ENCODE data around the gene ZNF691. TPM values are rescaled to one million over a fixed set of nuclear protein-coding genes. Genes with fewer than 3 reads are reported as not detected.

Gene ZNF691
- total RNA-seq, 4 donors from 2014 or later = 10.0 to 14.2 (median 12.7) TPM

DNA sequence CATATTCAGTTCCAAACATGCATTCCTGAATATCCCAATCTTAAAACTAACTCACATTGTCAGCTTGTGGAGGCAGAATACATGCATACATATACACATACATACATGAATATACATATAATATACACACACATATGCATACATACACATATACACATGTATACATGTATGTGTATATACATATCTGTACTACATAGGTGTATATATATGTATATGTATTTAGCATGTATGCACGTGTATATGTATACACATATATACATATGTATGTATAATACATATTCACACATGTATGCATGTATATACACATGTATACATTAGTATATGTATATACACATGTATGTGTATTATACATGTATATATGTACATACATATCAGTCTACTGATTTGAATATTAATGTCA, 1.2 kb upstream of the ZNF691 start:
- 58% methylated on average over 1 of the region's 1 CpG for WGBS
- intact Hi-C loops (cut with DNase I) = loop anchor here (10.0 kb wide), 2 partner anchors 80 to 190 kb away; partner anchors contain the start of genes C1orf50, P3H1 and PPIH
- Histone ChIP-seq H3K4me3 (peak overlapping the region in 1 of 4 donors; percentile 74), H3K36me3 (peaks cover 0 to 38% (median 13%) of the 10 kb centered on the region in 4 donors), H3K9me3 (no peaks in the 10 kb centered on the region), H3K27me3 (no peaks in the 10 kb centered on the region), H3K27ac (replicated peaks in 1 of 4) (no peak overlapping the region), H3K4me1 (peaks cover 15 to 24% (median 18%) of the 10 kb centered on the region in 4 donors)
- no peak for DNase-seq (ENCODE audit: extremely low spot score)
- TF ChIP-seq POLR2AphosphoS5 (IDR thresholded peaks at IDR 0.05) (no peak), POLR2A (IDR thresholded peaks at IDR 0.05; ENCODE audit: low read depth) (no peak), EP300 (IDR thresholded peaks at IDR 0.05) (no peak)
- TF ChIP-seq, protein P1, sequence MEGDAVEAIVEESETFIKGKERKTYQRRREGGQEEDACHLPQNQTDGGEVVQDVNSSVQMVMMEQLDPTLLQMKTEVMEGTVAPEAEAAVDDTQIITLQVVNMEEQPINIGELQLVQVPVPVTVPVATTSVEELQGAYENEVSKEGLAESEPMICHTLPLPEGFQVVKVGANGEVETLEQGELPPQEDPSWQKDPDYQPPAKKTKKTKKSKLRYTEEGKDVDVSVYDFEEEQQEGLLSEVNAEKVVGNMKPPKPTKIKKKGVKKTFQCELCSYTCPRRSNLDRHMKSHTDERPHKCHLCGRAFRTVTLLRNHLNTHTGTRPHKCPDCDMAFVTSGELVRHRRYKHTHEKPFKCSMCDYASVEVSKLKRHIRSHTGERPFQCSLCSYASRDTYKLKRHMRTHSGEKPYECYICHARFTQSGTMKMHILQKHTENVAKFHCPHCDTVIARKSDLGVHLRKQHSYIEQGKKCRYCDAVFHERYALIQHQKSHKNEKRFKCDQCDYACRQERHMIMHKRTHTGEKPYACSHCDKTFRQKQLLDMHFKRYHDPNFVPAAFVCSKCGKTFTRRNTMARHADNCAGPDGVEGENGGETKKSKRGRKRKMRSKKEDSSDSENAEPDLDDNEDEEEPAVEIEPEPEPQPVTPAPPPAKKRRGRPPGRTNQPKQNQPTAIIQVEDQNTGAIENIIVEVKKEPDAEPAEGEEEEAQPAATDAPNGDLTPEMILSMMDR (IDR thresholded peaks at IDR 0.05) = no peak

DNA sequence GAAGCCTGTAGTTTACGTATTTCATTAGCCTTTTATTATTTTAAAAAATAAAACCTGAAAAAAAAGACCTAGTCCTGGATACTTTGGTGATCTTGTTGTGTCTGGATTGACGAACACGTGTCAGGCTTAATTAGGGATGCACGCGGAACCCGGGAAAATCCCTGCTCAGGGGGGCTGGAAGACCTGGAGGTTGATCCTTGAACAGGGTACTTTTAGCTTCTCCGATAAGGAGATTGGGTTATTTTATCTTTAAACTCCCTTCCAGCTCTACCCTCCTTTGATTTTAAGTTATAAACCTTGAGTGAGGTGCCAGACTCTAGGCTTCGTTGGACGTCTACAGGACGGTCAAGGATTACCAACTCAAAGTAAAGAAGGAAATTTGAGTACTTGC, 552 bp upstream of the ZNF691 start:
- TF ChIP-seq EP300 (IDR thresholded peaks at IDR 0.05) (no peak), POLR2A (IDR thresholded peaks at IDR 0.05; ENCODE audit: low read depth) (no peak), POLR2AphosphoS5 (IDR thresholded peaks at IDR 0.05) (no peak)
- TF ChIP-seq, protein P1 (IDR thresholded peaks at IDR 0.05) = no peak
- H3K27me3 ChIP-seq = no peaks in the 10 kb centered on the region
- peaks cover 15 to 24% (median 18%) of the 10 kb centered on the region in 4 donors for H3K4me1 ChIP-seq
- H3K9me3 ChIP-seq = no peaks in the 10 kb centered on the region
- 6% methylated on average over 10 of the region's 10 CpGs for WGBS
- no peak for DNase-seq (ENCODE audit: extremely low spot score)
- H3K4me3 ChIP-seq = peak overlapping the region; percentile 68 to 97 (median 82)
- peak overlapping the region; percentile 37 to 84 (median 82) for H3K27ac ChIP-seq (replicated peaks in 1 of 4)
- intact Hi-C loops (cut with DNase I) = loop anchor here (2.0 to 10.0 kb wide), 3 partner anchors 29 to 191 kb away; partner anchors contain the start of genes C1orf50, ERMAP, P3H1 and PPIH
- H3K36me3 ChIP-seq = peaks cover 0 to 42% (median 18%) of the 10 kb centered on the region in 4 donors

DNA sequence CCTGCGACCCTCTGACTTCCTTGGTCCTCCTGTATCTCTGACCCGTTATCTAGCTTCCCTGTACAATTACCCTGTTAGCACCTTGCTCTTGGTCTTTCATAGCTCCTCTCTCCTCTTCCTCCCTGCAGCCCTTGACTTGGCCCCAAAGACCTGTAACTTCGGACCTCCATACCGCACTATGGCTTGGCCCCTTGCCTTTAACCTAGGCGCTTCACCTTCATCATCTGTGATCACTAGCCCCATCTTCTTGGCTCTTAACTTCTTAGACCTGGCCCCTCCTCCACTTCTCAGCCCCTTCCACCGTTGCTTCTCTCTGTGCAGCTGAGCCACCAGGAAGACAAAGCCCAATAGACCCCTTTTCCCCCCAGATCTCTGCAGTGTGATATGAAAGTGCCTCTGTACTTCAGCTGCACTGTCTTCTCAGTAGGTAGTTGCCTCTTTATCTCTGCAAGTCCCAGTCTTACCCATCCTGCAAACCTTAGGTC, 740 bp downstream of the ZNF691 start:
- H3K4me3 ChIP-seq = peak overlapping the region; percentile 68 to 97 (median 82)
- H3K27me3 ChIP-seq = no peaks in the 10 kb centered on the region
- peaks cover 15 to 24% (median 18%) of the 10 kb centered on the region in 4 donors for H3K4me1 ChIP-seq
- WGBS = 6% methylated on average over 6 of the region's 6 CpGs
- TF ChIP-seq POLR2AphosphoS5 (IDR thresholded peaks at IDR 0.05) (no peak), POLR2A (IDR thresholded peaks at IDR 0.05; ENCODE audit: low read depth) (no peak), EP300 (IDR thresholded peaks at IDR 0.05) (no peak)
- TF ChIP-seq, protein P1 (IDR thresholded peaks at IDR 0.05) = no peak
- H3K27ac ChIP-seq (replicated peaks in 1 of 4) = peak overlapping the region; percentile 74 to 84 (median 82)
- peaks cover 8 to 42% (median 29%) of the 10 kb centered on the region in 4 donors for H3K36me3 ChIP-seq
- H3K9me3 ChIP-seq = no peaks in the 10 kb centered on the region
- DNase-seq (ENCODE audit: extremely low spot score) = no peak
- intact Hi-C loops (cut with DNase I) = loop anchor here (2.0 to 10.0 kb wide), 3 partner anchors 30 to 192 kb away; partner anchors contain the start of genes C1orf50, ERMAP, P3H1 and PPIH

DNA sequence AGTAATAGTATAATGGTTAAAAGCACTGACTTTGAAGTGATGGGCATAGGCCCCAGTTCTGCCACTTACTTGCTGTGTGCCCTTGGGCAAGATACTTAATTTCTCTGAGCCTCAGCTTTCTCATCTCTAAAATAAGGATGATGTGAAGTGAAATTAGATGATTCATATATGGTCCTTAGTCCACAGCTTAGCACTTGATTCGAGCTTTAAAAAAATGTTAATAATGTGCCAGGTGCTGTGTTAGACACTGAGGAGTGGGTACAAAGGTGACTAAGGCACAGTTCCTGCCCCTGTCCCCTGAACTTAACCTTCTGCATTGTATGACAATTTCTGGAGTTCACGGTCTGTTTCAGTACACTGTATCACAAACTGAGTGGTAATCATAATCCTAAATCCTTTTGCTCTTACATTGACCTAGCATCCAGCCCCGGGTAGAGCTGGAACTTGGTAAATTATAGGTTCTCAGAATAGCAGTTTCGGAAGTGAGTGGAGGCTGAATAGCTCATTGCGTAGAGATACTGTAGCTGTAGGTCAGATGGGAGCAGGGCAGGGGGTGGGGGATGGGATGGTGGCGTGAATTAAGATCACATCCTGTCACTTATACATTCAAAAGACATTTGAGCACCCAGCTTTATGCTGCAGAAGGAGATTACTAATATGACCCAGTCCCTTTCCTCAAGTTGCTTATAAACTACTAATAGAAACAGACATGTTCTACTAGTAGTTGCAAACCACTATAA, 1.5 kb downstream of the ZNF691 start:
- peak overlapping the region in 1 of 4 donors; percentile 97 for H3K4me3 ChIP-seq
- H3K36me3 ChIP-seq = peaks cover 8 to 37% (median 29%) of the 10 kb centered on the region in 4 donors
- no peak overlapping the region for H3K27ac ChIP-seq (replicated peaks in 1 of 4)
- H3K27me3 ChIP-seq = no peaks in the 10 kb centered on the region
- WGBS = 84% methylated on average over 6 of the region's 6 CpGs
- DNase-seq (ENCODE audit: extremely low spot score) = no peak
- H3K4me1 ChIP-seq = peaks cover 15 to 24% (median 18%) of the 10 kb centered on the region in 4 donors
- no peaks in the 10 kb centered on the region for H3K9me3 ChIP-seq
- no peak for TF ChIP-seq POLR2AphosphoS5 (IDR thresholded peaks at IDR 0.05)
- intact Hi-C loops (cut with DNase I) = loop anchor here (2.0 to 10.0 kb wide), 3 partner anchors 31 to 193 kb away; partner anchors contain the start of genes C1orf50, ERMAP, P3H1 and PPIH

All from esophagus muscularis mucosa (tissue), 4 donors.